Astrocyte (in vitro differentiated cells and primary cell): ENCODE measurements around the gene GPD2.

ENCODE experiments used
- CTCF ChIP-seq: IDR thresholded peaks from 2 replicates; pipeline ENCODE4 v1.5.1; 2011; ENCODE audit warnings: low read depth, mild to moderate bottlenecking, inconsistent platforms, low read length, moderate library complexity; ENCODE audit not compliant: insufficient read depth
- EZH2 ChIP-seq: IDR thresholded peaks from 2 replicates; pipeline ENCODE4 v1.6.1; 2012; ENCODE audit warnings: mild to moderate bottlenecking, low read length, inconsistent platforms; ENCODE audit not compliant: insufficient read depth

- TF ChIP-seq CTCF (no peak), EZH2 (no peak)
Measured at GRCh38 chr2:156593594-156593921, 157.4 kb downstream of the GPD2 start.
